ENCODE results near the gene CHMP6.

CHMP6 gene

DNA sequence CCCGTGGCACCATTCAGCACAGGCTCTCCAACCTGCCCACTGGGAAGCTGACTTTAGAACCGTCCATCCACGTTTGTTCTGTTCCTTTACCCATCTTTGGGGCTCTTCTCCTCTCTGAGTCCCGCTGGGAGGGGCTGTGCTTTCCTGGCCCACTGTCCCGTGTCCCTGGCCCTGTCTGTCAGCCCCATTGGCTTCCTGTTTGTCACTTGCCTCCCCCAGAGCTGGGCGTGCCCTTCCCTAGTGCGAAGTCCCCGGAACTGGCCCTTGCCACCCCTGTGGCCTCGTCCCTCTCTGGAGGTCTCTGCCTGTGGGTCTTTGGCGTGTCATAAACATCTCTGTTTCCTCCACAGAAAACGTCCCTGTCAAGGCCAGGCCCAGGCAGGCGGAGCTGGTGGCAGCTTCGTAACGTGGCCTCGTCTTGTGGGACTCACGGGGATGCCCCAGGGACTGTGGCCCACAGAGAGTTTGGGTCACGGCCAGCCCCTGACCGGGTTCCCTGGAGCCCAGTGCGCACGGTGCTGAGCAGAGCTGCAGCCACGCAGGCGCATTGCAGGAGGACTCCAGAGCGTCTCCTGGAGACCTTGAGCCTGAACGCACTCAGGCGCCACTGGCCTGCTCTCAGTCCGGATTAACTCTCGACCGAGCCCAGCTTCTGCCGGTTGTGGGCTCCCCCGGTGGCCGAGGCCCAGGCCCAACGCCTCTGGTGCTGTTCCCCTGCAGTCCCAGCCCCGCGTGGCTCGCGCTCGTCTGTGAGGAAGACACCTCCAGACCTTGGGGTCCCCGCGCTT is 7.3 kb downstream of the CHMP6 start:
- H3K27ac ChIP-seq, result no peak overlapping the region
- H3K36me3 ChIP-seq (replicated peaks), result peaks cover 53% of the 10 kb centered on the region
- no peak for DNase-seq
- no peak overlapping the region for H3K4me3 ChIP-seq (ENCODE audit: low read depth, low read length)
- in situ Hi-C loops (cut with HindIII; ENCODE audit: low pct_ligation_motif_present, low sequenced_read_pairs), result no loop called here
- TF ChIP-seq, protein P1, sequence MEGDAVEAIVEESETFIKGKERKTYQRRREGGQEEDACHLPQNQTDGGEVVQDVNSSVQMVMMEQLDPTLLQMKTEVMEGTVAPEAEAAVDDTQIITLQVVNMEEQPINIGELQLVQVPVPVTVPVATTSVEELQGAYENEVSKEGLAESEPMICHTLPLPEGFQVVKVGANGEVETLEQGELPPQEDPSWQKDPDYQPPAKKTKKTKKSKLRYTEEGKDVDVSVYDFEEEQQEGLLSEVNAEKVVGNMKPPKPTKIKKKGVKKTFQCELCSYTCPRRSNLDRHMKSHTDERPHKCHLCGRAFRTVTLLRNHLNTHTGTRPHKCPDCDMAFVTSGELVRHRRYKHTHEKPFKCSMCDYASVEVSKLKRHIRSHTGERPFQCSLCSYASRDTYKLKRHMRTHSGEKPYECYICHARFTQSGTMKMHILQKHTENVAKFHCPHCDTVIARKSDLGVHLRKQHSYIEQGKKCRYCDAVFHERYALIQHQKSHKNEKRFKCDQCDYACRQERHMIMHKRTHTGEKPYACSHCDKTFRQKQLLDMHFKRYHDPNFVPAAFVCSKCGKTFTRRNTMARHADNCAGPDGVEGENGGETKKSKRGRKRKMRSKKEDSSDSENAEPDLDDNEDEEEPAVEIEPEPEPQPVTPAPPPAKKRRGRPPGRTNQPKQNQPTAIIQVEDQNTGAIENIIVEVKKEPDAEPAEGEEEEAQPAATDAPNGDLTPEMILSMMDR (IDR thresholded peaks at IDR 0.05; ENCODE audit: low read depth, low read length, missing control alignments), result no peak
- peaks cover 8% of the 10 kb centered on the region for H3K27me3 ChIP-seq (replicated peaks)

DNA sequence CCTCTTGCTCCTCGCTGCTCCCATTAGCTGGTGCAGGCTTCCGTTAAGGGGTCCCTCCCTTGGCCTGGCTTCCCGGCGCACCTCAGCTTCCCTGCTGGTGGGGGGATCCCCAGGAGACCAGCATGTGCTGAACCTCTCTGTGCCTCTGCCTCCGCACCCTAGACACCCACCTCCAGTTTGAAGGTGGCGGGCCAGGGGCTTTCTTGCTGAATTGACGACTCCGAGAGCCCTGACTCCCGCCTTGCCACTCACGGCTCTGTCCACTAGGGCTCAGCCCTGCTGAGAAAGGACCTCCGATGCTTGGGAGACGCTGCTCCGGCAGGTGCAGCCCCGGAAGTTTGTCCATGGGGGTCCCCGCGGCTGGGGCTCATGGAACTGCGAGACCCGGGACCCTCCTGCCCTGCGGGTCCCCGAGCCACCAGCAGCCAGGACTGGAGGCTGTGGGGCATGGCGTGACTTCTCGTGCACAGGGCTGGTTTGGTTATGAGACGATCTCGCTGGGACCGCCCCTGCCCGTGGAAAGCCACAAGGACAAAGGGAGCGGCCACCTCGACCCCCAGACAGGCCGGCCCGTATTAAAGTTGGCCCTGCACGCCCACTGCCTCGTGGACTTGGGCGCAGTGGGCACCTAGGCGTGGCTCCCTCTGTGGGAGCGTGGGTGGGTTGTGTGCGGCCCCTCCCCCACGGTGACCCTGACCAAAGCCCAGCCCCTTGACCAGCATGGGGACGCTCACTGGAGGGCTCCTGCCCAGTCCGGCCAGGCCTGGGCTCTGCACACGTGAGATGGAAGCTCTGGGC is 8.1 kb downstream of the CHMP6 start:
- Histone ChIP-seq H3K36me3 (replicated peaks) (peaks cover 53% of the 10 kb centered on the region), H3K27ac (no peak overlapping the region), H3K27me3 (replicated peaks) (peaks cover 14% of the 10 kb centered on the region), H3K4me3 (ENCODE audit: low read depth, low read length) (no peak overlapping the region)
- TF ChIP-seq, protein P1 (IDR thresholded peaks at IDR 0.05; ENCODE audit: low read depth, low read length, missing control alignments), result no peak
- no peak for DNase-seq
- in situ Hi-C loops (cut with HindIII; ENCODE audit: low pct_ligation_motif_present, low sequenced_read_pairs), result loop anchor here (25.0 kb wide), 1 partner anchor 113 kb away; no protein-coding TSS in a partner anchor

DNA sequence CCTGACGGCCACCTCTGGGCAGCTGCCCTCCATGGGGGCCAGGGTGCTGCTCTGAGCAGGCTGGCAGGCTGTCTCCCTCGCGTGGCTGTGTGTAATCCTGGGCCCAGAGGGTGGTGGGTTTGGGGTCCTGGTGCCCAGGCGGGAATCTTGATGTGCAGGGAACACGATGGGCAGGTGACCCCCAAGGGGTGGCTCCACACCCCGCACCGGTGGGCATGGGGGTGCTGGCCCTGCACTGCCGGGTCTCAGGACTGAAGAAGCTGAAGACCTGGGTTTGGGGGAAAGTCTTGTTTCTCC is 8.6 kb downstream of the CHMP6 start:
- H3K27me3 ChIP-seq (replicated peaks), result peaks cover 15% of the 10 kb centered on the region
- no peak for DNase-seq
- peaks cover 50% of the 10 kb centered on the region for H3K36me3 ChIP-seq (replicated peaks)
- H3K4me3 ChIP-seq (ENCODE audit: low read depth, low read length), result no peak overlapping the region
- TF ChIP-seq, protein P1 (IDR thresholded peaks at IDR 0.05; ENCODE audit: low read depth, low read length, missing control alignments), result no peak
- in situ Hi-C loops (cut with HindIII; ENCODE audit: low pct_ligation_motif_present, low sequenced_read_pairs), result loop anchor here (25.0 kb wide), 1 partner anchor 112 kb away; no protein-coding TSS in a partner anchor
- H3K27ac ChIP-seq, result no peak overlapping the region

DNA sequence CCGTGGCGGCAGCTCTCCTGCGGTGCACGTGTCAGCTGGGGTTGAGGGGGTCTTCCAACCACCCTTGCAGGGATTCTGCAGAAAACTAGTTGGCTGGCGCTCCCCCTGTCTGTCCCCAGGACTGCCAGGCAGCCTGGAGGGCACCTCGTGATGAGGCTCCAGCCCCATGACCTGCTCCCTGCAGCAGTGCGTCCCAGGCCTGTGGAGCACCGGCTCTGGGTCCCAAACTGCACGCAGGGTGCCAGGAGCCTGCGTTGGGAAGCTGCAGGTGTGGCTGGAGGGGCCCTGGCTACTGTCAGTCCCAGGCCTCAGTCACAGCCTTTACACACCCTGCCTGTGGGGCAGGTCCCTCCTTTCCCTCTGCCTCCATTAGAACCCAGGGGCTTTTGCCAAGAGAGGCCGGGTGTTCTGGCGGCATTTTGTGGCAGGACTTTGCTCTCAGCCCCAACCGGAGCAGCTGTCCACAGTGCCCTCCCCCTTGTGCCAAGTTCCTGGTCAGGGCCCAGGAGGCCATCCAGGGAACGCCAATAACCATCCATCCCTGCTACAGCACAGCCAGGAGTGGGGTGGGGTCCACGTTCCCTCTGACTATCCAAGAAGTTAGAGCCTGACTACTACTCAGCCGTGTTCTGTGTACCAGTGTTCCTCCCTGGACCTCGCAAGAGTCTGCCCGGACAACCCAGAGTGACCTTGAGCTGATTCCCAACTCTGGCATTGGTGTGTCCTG is 9.2 kb downstream of the CHMP6 start:
- TF ChIP-seq, protein P1 (IDR thresholded peaks at IDR 0.05; ENCODE audit: low read depth, low read length, missing control alignments), result no peak

DNA sequence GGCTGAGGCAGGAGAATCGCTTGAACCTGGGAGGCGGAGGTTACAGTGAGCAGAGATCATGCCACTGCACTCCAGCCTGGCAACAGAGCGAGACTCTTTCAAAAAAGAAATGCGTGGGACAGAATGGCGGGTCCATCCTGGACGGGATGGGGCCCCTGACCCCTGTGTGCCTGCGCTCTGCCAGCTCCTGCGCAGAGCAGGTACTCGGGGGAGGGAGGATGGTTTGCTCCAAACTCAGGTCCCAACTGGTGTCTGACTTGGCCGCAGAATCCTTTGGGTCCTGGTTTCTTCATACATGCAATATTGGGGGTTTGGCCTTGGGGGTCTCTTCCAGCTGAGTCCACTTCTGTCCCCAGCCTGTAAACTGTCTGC is 10.4 kb downstream of the CHMP6 start:
- in situ Hi-C loops (cut with HindIII; ENCODE audit: low pct_ligation_motif_present, low sequenced_read_pairs), result loop anchor here (25.0 kb wide), 1 partner anchor 110 kb away; no protein-coding TSS in a partner anchor
- peaks cover 33% of the 10 kb centered on the region for H3K36me3 ChIP-seq (replicated peaks)
- no peak for DNase-seq
- H3K27ac ChIP-seq, result no peak overlapping the region
- H3K4me3 ChIP-seq (ENCODE audit: low read depth, low read length), result no peak overlapping the region
- TF ChIP-seq, protein P1 (IDR thresholded peaks at IDR 0.05; ENCODE audit: low read depth, low read length, missing control alignments), result no peak
- H3K27me3 ChIP-seq (replicated peaks), result peaks cover 15% of the 10 kb centered on the region

More for the DNA sequence above, 9.2 kb downstream of the CHMP6 start:
- Histone ChIP-seq H3K36me3 (replicated peaks) (peaks cover 45% of the 10 kb centered on the region), H3K27me3 (replicated peaks) (peaks cover 15% of the 10 kb centered on the region), H3K4me3 (ENCODE audit: low read depth, low read length) (no peak overlapping the region), H3K27ac (no peak overlapping the region)
- no peak for DNase-seq
- in situ Hi-C loops (cut with HindIII; ENCODE audit: low pct_ligation_motif_present, low sequenced_read_pairs), result loop anchor here (25.0 kb wide), 1 partner anchor 112 kb away; no protein-coding TSS in a partner anchor
